Activated T-cell treated with anti-CD3 and anti-CD28 coated beads for 48 hours (primary cell): ENCODE measurements around the gene PKNOX2.

ENCODE experiments used
- DNase-seq: peaks from one replicate; pipeline ENCODE4 v3.0.0-alpha.2; 2020; ENCODE audit warnings: low read depth

Gene PKNOX2

DNA sequence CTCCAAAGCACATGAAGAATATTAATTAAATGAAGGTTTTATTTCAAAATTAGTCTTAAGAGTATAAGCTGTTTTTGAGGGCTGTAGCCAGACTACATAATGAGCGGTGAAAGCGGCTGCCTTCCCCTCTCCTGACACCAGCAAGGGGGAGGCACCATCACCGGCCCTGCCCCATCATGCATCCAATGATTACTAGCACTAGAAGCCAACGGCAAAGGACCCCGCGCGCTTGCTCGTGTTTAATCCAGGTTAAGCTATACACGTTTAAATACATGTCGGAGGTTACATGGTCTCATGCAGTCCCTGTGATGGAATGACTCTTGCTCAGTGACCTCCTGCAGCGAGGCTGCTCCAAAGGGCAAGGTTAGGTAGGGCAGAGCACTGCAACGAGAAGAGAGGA is 281.2 kb downstream of the PKNOX2 start:
- no peak for DNase-seq

- DNase-seq, result no peak
Measured at GRCh38 chr11:125446279-125446678, 281.7 kb downstream of the PKNOX2 start.

GRCh38 chr11:125447721-125448120 is 283.2 kb downstream of the PKNOX2 start:
- no peak for DNase-seq

GRCh38 chr11:125448136-125448535 is 283.6 kb downstream of the PKNOX2 start:
- no peak for DNase-seq

DNA sequence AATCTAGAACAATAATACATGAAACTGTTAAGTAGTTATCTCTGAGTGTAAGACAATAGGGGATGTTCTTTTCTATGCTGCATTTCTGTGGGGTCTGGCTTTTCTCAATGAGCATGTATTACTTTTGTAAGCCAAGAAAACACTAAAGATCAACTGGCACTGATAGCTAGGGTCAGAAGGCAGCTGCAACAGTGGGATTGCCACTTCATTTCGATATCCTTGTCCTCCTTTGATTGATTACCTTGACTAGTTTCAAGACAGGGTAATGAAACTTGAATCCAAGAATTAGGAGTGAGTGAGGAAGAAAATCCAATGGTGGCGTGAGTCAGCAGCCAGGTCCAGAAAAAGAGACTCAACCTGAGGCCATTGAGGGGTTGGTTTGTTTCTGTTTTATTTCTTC is 285.0 kb downstream of the PKNOX2 start:
- DNase-seq, result no peak

DNA sequence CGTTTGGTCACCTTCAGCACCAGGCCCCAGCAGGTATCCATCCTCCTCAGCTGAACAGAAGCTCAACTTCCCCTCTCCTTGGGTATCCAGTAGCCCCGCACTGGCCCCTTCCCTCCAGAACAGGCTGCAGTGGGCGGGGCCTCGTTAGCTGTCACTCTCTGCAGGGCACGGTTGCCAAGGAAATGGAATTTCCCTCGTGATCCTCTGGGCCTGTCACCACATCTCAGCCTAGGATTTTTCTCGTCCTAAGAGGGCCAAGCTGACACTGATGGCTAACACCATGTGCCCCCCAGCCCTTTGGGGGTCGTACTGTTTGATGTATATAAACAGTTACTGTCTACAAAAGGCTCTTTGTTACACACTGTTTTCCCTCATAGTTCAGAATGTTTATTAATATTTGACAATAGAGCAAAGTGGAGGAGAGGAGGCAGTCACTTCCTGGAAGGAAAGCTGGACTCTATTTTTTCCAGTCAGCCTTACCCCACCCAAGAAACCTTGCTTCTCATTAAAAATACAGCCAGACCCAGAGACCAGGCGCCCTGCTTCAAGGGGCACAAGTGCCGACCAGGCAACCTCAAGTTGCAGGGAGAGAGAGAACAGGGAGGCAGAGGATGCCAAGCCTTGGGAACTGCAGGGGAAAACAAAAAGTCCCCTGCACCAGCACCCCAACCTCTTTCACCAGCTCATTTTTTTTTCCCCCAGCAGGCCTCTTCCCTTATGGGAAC is 287.0 kb downstream of the PKNOX2 start:
- DNase-seq, result no peak

DNA sequence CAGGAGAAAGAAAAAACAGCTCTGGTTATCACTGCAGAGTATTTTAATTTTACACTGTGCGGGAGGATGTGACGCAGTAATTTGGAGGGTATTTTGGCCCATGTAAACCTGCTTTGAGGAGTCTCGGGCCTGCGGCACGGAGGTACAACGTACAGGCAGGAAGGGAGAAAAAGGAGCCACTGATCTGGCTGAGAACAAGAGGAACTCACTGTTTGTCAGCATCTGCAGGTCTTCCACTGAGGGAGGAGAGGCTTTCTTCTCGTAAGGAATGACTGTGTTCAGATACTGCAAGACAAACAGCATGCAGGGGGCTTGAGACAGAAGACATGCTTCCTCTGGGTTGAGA is 287.5 kb downstream of the PKNOX2 start:
- no peak for DNase-seq

DNA sequence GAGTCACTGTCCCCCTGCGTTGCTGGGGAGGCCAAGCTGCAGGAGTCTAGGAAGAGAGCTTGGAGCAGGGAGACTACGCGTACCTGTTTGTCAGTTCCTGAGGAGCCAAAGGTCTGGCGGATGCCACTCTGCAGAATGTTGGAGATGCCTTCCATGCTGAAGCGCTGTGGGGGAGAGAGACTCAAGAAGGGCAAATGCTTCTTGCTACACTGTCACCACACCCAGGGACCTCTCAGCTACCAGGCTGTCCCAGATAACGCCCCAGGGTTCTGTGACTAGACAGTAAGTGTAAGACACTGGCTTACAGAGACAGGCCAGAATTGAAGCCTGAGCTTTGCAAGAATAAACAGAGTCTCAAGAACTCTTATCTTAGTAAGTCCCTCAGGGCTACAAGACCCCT is 289.5 kb downstream of the PKNOX2 start:
- DNase-seq, result no peak

GRCh38 chr11:125455851-125456250 is 291.3 kb downstream of the PKNOX2 start:
- DNase-seq, result no peak

DNA sequence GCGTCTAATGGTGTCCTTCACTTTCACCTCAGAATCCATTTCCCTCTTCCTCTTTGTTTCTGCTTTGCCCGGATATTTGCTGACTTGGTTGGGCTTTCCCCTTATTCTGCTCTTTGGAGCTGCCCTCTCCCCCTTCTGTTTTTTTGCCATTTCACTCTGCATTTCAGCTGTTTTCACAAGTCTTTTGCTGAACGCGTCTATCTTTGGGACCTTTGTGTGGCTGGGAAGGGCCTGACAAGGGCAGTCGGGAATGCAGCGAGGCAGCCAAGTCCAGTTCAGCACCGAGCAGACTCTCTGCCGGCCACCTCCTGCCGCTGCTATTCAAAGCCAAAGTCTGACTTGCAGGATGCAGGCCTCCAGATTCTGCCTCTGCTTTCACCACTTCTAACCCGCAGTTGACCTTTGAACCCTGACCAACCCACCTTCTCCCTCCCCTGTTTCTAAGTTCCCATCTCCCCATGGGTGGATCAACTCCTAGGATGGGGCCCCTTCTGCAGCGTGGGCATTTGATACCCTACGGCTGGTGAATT is 293.3 kb downstream of the PKNOX2 start:
- no peak for DNase-seq

GRCh38 chr11:125460275-125460674 is 295.7 kb downstream of the PKNOX2 start:
- DNase-seq, result no peak

- no peak for DNase-seq
Measured at GRCh38 chr11:125463590-125464269, 299.2 kb downstream of the PKNOX2 start.

DNA sequence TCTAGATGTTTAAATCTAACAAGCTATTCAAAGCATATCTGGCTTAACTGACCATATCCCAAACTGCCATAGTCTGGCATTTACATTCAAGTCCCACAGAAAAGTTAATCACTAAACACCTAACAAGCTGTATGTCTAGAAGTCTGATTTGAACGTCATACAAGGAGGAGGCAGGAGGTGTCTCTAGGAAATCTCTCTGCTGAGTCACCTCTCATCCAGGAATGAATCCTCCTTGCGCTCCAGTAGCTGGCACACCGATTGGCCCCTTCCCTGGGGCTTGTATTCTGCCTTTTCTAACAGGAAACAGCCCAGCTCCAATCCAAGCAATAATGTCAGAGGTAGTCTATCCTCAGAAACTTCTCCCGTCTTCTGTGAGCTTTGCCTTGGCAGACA is 299.7 kb downstream of the PKNOX2 start:
- DNase-seq, result no peak

GRCh38 chr11:125464666-125465065 is 300.1 kb downstream of the PKNOX2 start:
- DNase-seq, result no peak

- no peak for DNase-seq
Measured at GRCh38 chr11:125465255-125465654, 300.7 kb downstream of the PKNOX2 start.

GRCh38 chr11:125465701-125466100 is 301.1 kb downstream of the PKNOX2 start:
- no peak for DNase-seq

DNA sequence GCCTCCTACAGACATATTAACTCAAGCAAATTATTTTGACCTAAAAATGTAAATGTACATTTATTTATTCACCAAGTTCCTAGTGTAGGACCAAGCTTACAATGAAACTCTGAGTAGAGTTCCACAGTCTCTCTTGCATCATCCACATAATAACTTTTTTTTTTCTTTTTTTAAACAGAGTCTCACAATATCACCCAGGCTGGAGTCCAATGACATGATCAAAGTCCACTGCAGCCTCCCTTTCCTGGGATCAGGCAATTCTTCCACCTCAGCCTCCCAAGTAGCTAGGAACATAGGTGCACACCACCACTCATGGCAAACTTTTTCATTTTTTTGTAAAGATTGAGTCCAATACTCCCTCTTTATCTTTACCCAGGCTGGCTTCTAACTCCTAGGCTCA is 303.5 kb downstream of the PKNOX2 start:
- DNase-seq, result no peak

DNA sequence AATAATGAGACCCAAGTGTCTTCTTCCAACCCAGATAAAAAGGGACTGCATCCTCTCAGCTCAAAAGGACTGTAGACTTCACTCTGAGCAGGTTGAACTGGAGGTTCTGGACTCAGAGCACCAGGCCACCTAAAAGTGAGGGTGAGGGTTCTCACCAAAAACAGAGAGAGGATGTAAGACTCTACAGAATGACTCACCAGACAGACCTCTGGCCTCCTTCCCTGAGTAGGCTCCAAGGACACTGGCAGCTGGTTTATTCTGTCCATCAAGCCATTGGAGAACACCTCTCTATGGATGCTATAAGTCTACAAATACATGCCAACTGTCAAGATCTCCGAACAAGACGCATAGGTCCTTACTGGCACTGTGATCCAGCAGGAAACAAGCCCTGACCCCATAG is 304.3 kb downstream of the PKNOX2 start:
- no peak for DNase-seq

DNA sequence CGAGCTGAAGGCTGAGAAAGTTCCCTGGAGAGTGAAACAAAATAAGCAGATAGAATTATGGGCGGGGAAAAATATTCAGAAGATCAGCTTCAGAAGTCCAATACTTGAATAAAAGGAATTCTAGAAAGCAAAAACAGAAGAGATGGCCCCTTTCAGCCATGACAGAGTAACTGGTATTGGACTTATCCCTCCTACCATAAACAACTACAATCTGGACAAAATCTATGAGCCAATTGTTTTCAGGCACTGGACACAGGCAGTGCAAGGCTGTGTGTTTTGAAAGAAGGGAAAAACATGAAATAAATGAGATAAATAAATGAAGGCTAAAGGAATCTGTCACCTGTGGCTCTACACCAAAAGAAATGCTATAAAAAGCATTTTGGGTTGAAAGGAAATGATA is 305.8 kb downstream of the PKNOX2 start:
- DNase-seq, result no peak

GRCh38 chr11:125476721-125477120 is 312.2 kb downstream of the PKNOX2 start:
- no peak for DNase-seq

DNA sequence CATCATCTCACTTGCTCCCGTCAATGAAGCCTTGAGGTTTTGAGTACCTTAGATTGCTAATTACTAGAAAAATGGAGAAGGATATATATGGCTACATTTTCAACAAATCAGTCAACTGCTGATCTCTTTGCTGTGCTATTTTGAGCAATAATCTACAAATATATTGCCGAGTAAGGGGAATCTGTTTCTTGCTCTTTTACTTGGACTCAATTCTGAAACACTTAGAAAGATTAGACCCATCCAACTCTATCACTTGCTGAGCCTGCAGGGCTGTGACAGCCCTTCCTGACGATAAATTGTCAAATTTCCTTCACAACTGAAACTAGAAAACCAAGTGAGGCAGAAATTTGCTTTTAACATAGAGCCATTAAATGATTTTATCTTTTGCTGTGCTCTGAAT is 314.6 kb downstream of the PKNOX2 start:
- DNase-seq, result no peak

- DNase-seq, result no peak
Measured at GRCh38 chr11:125481531-125481930, 317.0 kb downstream of the PKNOX2 start.
